Psoas muscle (tissue), 8 donors: ENCODE results near the gene OR7G1. TPM values are rescaled to one million over a fixed set of nuclear protein-coding genes. Genes with fewer than 3 reads are reported as not detected.

Experiments used
- ATAC-seq, 4 donors: fragments of 200-7000 bp; cut with Tn5 transposase; one replicate each; pipeline ENCODE4 v1.9.1; 2020; ENCODE audit warnings: moderate library complexity in 3 of 4, mild to moderate bottlenecking in 2 of 4
- DNase-seq, 2 donors: peaks; one replicate each; pipeline ENCODE4 v3.0.0-alpha.2; 2020
- H3K27ac ChIP-seq: fragments of 200-600 bp; one replicate; pipeline ENCODE4 v1.8.0; 2022
- H3K27me3 ChIP-seq, 3 donors: fragments of 200-600 bp in 1 of 3; one replicate each; pipeline versions ENCODE4 v1.6.1 to v1.8.0; 2013 to 2022; ENCODE audit warnings: low read length in 2 of 3, mild to moderate bottlenecking in 2 of 3, moderate library complexity in 1 of 3; ENCODE audit not compliant: insufficient read depth in 3 of 3
- H3K36me3 ChIP-seq, 2 donors: fragments of 200-600 bp in 1 of 2; one replicate each; pipeline versions ENCODE4 v1.6.1 to v1.8.0; 2013 to 2022; ENCODE audit warnings: low read depth in 1 of 2, mild to moderate bottlenecking in 1 of 2, moderate library complexity in 1 of 2; ENCODE audit not compliant: insufficient read depth in 1 of 2
- H3K4me1 ChIP-seq: fragments of 200-600 bp; one replicate; pipeline ENCODE4 v1.8.0; 2022
- H3K4me3 ChIP-seq: fragments of 200-600 bp; one replicate; pipeline ENCODE4 v1.8.0; 2022; ENCODE audit warnings: mild to moderate bottlenecking
- H3K9me3 ChIP-seq: fragments of 200-600 bp; one replicate; pipeline ENCODE4 v1.8.0; 2022
- WGBS, 3 donors: extraction: QIAGEN DNeasy Blood & Tissue Kit; methylation state at CpG; one replicate each; pipeline versions ENCODE4 v1.1.6 to v1.1.7; 2013; 5-methylcytosine and 5-hydroxymethylcytosine counted together
- intact Hi-C, 2 donors: fragments of 100-400 bp; cut with DNase I; formaldehyde crosslinking; loops; one replicate each; pipeline versions ENCODE4 v1.11.0 to v1.14.2; 2022
- polyA plus RNA-seq, 3 donors: library from polyadenylated mRNA; stranded (reverse); fragments of 200-250 nt; gene quantifications; one replicate each; pipeline ENCODE4 v1.2.3, GENCODE V29; 2013
- total RNA-seq, 4 donors: library from RNA; stranded (reverse); fragmentation: NEBNext Ultra II Directional in 2 of 4; extraction: Animal tissue kit (Norgen Biotek cat#: 25700) in 2 of 4; gene quantifications; one replicate each; pipeline versions ENCODE4 v1.2.1 to v1.2.4, GENCODE V29; 2021 to 2023
- TF ChIP-seq, protein P1 (sequence below): fragments of 200-600 bp; IDR thresholded peaks from one replicate; pipeline ENCODE4 v1.8.0; 2022; ENCODE audit warnings: antibody characterized with exemption
- donor health status: healthy with polysubstance abuse.
- donor health status: DM: no; HTN: no; CAD: no; lungs with moderate emphysema.
- donor health status: Bipolar disorder and iron deficiency.
- donor health status: healthy.
- donor health status: DM: yes; HTN: yes; CAD: no.
- donor health status: DM: no; HTN: no; CAD: no.
- donor health status: DM: no; HTN: no; CAD: no.
- donor health status: DM: yes; HTN: yes; CAD: no.

Gene OR7G1
- total and polyA plus RNA-seq, 7 donors = not detected

DNA sequence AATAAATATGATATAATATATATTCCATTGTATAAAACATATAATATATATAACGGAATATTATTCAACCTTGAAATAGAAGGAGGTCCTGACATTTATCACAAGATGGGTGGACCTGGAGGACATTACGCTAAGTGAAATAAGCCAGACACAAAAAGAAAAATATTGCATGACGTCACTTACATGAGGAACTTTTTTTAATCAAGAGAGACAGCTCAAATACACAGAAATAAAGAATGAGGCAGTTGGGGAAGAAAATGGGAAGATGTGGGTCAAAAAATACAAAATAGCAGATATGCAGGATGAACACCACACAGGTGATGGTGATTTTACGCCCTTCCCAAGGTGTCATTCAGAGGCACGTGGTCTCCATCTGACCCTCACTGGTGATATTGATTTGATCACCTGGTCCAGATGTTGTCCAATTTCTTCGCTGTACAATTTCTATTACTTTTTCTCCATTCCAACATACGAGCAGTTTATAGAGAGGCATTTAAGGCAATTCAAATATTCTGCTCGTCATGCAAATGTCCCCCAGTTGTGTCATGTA is 24.1 kb upstream of the OR7G1 start:
- TF ChIP-seq, protein P1, sequence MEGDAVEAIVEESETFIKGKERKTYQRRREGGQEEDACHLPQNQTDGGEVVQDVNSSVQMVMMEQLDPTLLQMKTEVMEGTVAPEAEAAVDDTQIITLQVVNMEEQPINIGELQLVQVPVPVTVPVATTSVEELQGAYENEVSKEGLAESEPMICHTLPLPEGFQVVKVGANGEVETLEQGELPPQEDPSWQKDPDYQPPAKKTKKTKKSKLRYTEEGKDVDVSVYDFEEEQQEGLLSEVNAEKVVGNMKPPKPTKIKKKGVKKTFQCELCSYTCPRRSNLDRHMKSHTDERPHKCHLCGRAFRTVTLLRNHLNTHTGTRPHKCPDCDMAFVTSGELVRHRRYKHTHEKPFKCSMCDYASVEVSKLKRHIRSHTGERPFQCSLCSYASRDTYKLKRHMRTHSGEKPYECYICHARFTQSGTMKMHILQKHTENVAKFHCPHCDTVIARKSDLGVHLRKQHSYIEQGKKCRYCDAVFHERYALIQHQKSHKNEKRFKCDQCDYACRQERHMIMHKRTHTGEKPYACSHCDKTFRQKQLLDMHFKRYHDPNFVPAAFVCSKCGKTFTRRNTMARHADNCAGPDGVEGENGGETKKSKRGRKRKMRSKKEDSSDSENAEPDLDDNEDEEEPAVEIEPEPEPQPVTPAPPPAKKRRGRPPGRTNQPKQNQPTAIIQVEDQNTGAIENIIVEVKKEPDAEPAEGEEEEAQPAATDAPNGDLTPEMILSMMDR = no peak
- Histone ChIP-seq H3K27ac (peak overlapping the region; percentile 93), H3K36me3 (peaks cover 0 to 7% of the 10 kb centered on the region in 2 donors), H3K4me1 (peaks cover 24% of the 10 kb centered on the region), H3K4me3 (peak overlapping the region; percentile 85), H3K27me3 (no peaks in the 10 kb centered on the region), H3K9me3 (peaks cover 8% of the 10 kb centered on the region)
- WGBS, 3 donors = 30 to 34% (median 31%) methylated on average over 8 of the region's 8 CpGs
- no peak for DNase-seq
- intact Hi-C loops = loop anchor here (1.0 to 10.0 kb wide), 5 partner anchors 68 to 658 kb away; partner anchors contain the start of genes ZNF121 (in 1 of the 2) and ZNF426 (in 1 of the 2)
- peak in 1 of 4 donors; percentile 22 for ATAC-seq

DNA sequence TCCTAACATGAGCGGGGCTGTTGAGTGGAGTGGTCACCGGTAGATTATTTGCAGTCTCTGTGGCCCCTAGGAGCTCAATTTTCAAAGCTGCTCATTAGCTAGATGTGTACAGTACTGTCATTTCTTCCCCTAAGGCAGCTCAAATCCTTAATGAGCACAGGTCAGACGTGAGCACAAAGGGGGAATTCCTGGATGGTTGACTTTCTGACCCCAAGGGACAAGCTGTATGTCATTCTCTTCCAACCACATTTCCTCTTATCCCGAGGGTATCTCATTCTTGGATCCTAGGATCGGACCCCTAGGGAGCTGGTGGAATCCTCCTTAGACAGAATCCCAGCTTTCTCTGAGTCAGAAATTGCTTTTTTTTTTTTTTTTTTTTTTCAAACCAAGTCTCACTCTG is 16.9 kb upstream of the OR7G1 start:
- intact Hi-C loops = loop anchor here in 1 of 2 donors (10.0 kb wide), 1 partner anchor 452 kb away; the partner anchor contains the start of gene ZNF121
- ATAC-seq (no peak), DNase-seq (no peak)
- H3K27ac ChIP-seq = no peak overlapping the region
- H3K4me1 ChIP-seq = no peaks in the 10 kb centered on the region
- no peaks in the 10 kb centered on the region for H3K36me3 ChIP-seq
- no peaks in the 10 kb centered on the region for H3K9me3 ChIP-seq
- peaks cover 0 to 16% (median 4%) of the 10 kb centered on the region in 3 donors for H3K27me3 ChIP-seq
- no peak overlapping the region for H3K4me3 ChIP-seq
- 50 to 53% (median 52%) methylated on average over 5 of the region's 5 CpGs for WGBS, 3 donors
- TF ChIP-seq, protein P1 = no peak

DNA sequence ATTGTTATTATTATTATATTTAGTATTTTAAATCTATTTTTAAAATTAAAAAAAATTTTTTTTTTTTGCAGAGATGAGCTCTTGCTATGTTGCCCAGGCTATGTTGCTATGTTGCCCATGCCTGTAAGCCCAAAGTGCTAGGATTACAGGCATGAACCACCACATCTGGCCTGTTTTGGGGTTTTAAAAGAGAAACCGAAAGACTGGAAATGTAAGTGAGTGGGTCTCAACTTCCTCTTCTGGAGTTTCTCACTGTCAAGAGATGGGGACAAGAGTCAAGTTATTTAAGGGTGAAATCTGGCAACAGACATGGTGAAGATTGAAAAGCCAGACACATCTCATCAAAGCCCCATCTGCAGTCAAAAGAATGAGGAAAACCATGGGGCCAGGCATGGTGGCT is 15.4 kb upstream of the OR7G1 start:
- Histone ChIP-seq H3K9me3 (no peaks in the 10 kb centered on the region), H3K4me1 (no peaks in the 10 kb centered on the region), H3K4me3 (no peak overlapping the region), H3K27me3 (peaks cover under 1 to 16% (median 5%) of the 10 kb centered on the region in 3 donors), H3K36me3 (no peaks in the 10 kb centered on the region), H3K27ac (no peak overlapping the region)
- TF ChIP-seq, protein P1 = no peak
- WGBS, 3 donors = 41 to 65% (median 49%) methylated on average over 1 of the region's 1 CpG
- intact Hi-C loops = loop anchor here in 1 of 2 donors (10.0 kb wide), 1 partner anchor 454 kb away; the partner anchor contains the start of gene ZNF121
- DNase-seq (no peak), ATAC-seq (no peak)

DNA sequence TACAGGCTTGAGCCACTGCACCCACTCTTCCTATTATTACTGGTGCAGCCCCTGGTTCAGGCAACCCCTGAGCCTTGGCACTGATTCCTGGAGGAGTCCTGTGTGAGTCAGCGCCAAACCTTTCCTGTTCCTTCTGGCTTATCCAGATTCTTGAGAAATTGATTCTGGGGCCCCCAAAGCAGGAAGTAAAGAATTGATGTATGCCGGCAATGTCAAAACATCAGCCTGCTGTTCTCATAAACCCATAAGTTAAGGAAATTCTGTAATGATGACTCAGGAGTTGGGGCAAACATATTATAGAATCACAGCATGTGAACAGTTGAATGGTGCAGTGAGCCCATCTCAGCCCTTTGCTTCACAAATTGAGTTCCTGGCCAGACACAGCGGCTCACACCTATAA is 12.6 kb upstream of the OR7G1 start:
- Histone ChIP-seq H3K36me3 (no peaks in the 10 kb centered on the region), H3K4me3 (no peak overlapping the region), H3K27me3 (peaks cover 1 to 16% (median 5%) of the 10 kb centered on the region in 3 donors), H3K9me3 (no peaks in the 10 kb centered on the region), H3K27ac (no peak overlapping the region), H3K4me1 (no peaks in the 10 kb centered on the region)
- intact Hi-C loops = no loop called here
- 71 to 79% (median 75%) methylated on average over 3 of the region's 3 CpGs for WGBS, 3 donors
- DNase-seq (no peak), ATAC-seq (no peak)
- TF ChIP-seq, protein P1 = no peak
